ENCODE results near the gene XPO4. TPM values are rescaled to one million over a fixed set of nuclear protein-coding genes. Genes with fewer than 3 reads are reported as not detected.

The XPO4 gene
- total and polyA plus RNA-seq, 4 donors: 2.5 to 12.5 (median 7.5) TPM

DNA sequence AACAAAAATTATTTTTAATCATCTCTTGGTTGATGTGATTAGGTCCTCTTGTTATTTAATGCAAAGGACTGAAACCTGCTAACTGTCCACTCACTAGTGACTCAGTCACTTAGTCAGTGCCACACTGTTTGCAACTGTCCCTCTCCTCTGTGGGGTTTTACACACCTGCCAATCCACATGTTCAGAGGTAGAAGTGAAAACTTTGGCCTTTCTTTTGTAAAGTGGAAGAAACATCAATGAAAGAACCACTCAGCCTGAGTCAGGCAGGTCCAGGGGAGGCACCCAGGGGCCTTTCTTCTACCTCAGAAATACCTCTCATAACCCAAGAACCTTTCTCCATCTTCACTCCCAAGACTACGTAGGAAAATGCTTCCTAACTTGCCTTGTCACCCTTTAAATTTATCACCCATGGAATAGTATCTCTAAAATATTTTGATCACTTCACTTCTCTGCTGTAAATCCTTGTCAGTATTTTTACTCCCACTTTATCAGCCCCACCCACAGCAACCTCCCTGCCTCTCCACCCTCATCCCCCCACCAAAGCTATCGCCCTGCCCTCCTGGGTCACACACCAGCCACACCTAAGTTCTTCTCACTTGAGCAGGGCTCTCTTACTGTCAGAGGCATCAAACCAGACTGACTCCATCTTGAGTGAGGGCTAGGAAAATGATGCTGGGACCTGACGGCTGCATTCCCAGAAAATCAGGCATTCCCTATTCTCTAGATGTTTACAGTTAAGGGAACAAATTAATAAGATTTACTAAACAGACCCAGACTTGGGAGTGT is 99.2 kb downstream of the XPO4 start:
- Histone ChIP-seq H3K27me3 (ENCODE audit: control insufficient read depth in 4 of 4, insufficient read depth in 4 of 4, low read length in 3 of 4) (no peaks in the 10 kb centered on the region), H3K27ac (ENCODE audit: low read depth in 1 of 2, low read length in 2 of 2) (no peak overlapping the region), H3K36me3 (ENCODE audit: control insufficient read depth in 4 of 4, insufficient read depth in 3 of 4, low read depth in 1 of 4, low read length in 3 of 4) (peaks cover 1 to 20% (median 12%) of the 10 kb centered on the region in 4 donors), H3K4me1 (ENCODE audit: control insufficient read depth in 4 of 4, insufficient read depth in 4 of 4, low read length in 3 of 4) (no peaks in the 10 kb centered on the region), H3K9ac (ENCODE audit: low read depth in 1 of 2, low read length in 2 of 2) (no peak overlapping the region), H3K4me3 (ENCODE audit: low read depth in 1 of 3, low read length in 3 of 3) (no peak overlapping the region), H3K9me3 (ENCODE audit: control insufficient read depth in 4 of 4, low read length in 3 of 4) (no peaks in the 10 kb centered on the region)
- 96% methylated on average over 3 of the region's 3 CpGs for WGBS
- no peak for DNase-seq (ENCODE audit: low spot score)
- TF ChIP-seq YY1 (IDR thresholded peaks at IDR 0.05) (no peak), GABPA (IDR thresholded peaks at IDR 0.05 in 1 of 2, conservative IDR thresholded peaks at IDR 0.05 in 1 of 2) (no peak), FOXA2 (IDR thresholded peaks at IDR 0.05) (no peak)

GRCh38 chr13:20801707-20802106 is 100.8 kb downstream of the XPO4 start:
- no peak overlapping the region for H3K4me3 ChIP-seq (ENCODE audit: low read depth in 1 of 3, low read length in 3 of 3)
- TF ChIP-seq SP1 (IDR thresholded peaks at IDR 0.05) (no peak), HNF4G (IDR thresholded peaks at IDR 0.05) (no peak), HNF4A (conservative IDR thresholded peaks at IDR 0.05) (no peak), GABPA (IDR thresholded peaks at IDR 0.05 in 1 of 2, conservative IDR thresholded peaks at IDR 0.05 in 1 of 2) (no peak)
- TF ChIP-seq, protein P1, sequence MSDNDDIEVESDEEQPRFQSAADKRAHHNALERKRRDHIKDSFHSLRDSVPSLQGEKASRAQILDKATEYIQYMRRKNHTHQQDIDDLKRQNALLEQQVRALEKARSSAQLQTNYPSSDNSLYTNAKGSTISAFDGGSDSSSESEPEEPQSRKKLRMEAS (IDR thresholded peaks at IDR 0.05): no peak
- H3K27me3 ChIP-seq (ENCODE audit: control insufficient read depth in 4 of 4, insufficient read depth in 4 of 4, low read length in 3 of 4): no peaks in the 10 kb centered on the region
- H3K27ac ChIP-seq (ENCODE audit: low read depth in 1 of 2, low read length in 2 of 2): no peak overlapping the region
- WGBS: 66% methylated on average over 2 of the region's 2 CpGs
- no peaks in the 10 kb centered on the region for H3K9me3 ChIP-seq (ENCODE audit: control insufficient read depth in 4 of 4, low read length in 3 of 4)
- H3K9ac ChIP-seq (ENCODE audit: low read depth in 1 of 2, low read length in 2 of 2): no peak overlapping the region
- no peak for DNase-seq (ENCODE audit: low spot score)
- peaks cover 1 to 13% (median 5%) of the 10 kb centered on the region in 4 donors for H3K36me3 ChIP-seq (ENCODE audit: control insufficient read depth in 4 of 4, insufficient read depth in 3 of 4, low read depth in 1 of 4, low read length in 3 of 4)
- no peaks in the 10 kb centered on the region for H3K4me1 ChIP-seq (ENCODE audit: control insufficient read depth in 4 of 4, insufficient read depth in 4 of 4, low read length in 3 of 4)

- TF ChIP-seq GABPA (IDR thresholded peaks at IDR 0.05 in 1 of 2, conservative IDR thresholded peaks at IDR 0.05 in 1 of 2) (no peak), FOXA1 (IDR thresholded peaks at IDR 0.05) (no peak), YY1 (IDR thresholded peaks at IDR 0.05) (no peak), EGR1 (IDR thresholded peaks at IDR 0.05; ENCODE audit: low read depth in 2 of 2) (no peak), REST (IDR thresholded peaks at IDR 0.05) (no peak)
- H3K27ac ChIP-seq (ENCODE audit: low read depth in 1 of 2, low read length in 2 of 2): no peak overlapping the region
- WGBS: 88% methylated on average over 6 of the region's 6 CpGs
- no peak for DNase-seq (ENCODE audit: low spot score)
- no peaks in the 10 kb centered on the region for H3K9me3 ChIP-seq (ENCODE audit: control insufficient read depth in 4 of 4, low read length in 3 of 4)
- H3K4me3 ChIP-seq (ENCODE audit: low read depth in 1 of 3, low read length in 3 of 3): no peak overlapping the region
- H3K4me1 ChIP-seq (ENCODE audit: control insufficient read depth in 4 of 4, insufficient read depth in 4 of 4, low read length in 3 of 4): no peaks in the 10 kb centered on the region
- H3K9ac ChIP-seq (ENCODE audit: low read depth in 1 of 2, low read length in 2 of 2): no peak overlapping the region
- H3K36me3 ChIP-seq (ENCODE audit: control insufficient read depth in 4 of 4, insufficient read depth in 3 of 4, low read depth in 1 of 4, low read length in 3 of 4): peaks cover 1 to 21% (median 14%) of the 10 kb centered on the region in 4 donors
- H3K27me3 ChIP-seq (ENCODE audit: control insufficient read depth in 4 of 4, insufficient read depth in 4 of 4, low read length in 3 of 4): no peaks in the 10 kb centered on the region
Measured at GRCh38 chr13:20799726-20800416, 102.7 kb downstream of the XPO4 start.
